DMS53 treated with DMSO at 0.1 percent for 48 hours (cell line): ENCODE measurements around the gene GPR4.
"Not testable (repeated sequence)": the region's sequence is repeated elsewhere in the genome, so short reads cannot be mapped to it uniquely, and the experiment has no call there.

ENCODE experiments used
- DNase-seq: peaks from one replicate; lab custom pipeline; 2025; ENCODE audit not compliant: unreplicated experiment; lab: John Stamatoyannopoulos, UW

GPR4 gene

DNA sequence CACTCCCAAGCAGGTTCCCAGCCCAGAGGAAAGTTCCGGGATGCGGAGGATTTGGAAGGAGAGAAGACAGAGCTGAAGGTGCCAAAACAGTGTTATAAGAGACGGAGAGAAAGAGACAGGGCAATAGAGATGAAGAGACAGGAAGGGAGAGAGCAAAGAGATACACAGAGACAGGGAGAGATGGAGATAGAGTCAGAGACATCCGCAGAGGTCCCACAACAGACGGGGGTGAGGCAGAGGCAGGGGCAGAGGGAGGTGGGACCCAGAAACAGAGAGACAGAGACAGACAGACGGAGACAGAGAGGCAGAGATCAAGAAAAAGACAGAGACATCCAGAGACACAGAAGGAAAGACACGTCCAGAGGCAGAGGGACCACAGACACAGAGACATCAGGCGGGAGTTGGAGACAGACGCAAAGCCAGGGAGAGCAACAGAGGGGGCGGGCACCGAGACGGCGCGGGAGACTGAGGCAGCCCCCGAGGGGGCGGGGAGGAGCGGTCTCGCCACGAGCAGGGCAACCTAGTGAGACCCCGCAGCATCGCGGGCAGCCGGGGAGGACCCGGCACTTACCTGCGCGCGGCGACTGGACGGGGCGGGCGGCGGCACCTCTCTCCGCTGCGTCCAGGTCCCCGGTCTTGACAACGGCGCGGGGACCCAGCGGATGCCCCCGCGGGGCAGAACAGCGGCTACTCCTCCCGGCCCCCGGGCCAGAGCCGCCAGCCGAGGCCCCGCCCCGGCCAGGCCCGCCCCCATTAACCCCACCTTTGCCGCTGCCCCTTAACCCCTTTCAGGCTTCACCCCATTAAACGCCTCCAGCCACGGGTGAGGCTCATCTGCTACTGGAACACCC is at the start of gene GPR4:
TSS of gene GPR4 (minus strand) at position 689 of the 851 bp plus-strand sequence. CDS start 10,346 bp downstream, outside the sequence.
- DNase-seq: no peak

- DNase-seq: no peak
These were observed 48.7 kb upstream of the GPR4 start for GRCh38 chr19:45650722-45651121.

DNA sequence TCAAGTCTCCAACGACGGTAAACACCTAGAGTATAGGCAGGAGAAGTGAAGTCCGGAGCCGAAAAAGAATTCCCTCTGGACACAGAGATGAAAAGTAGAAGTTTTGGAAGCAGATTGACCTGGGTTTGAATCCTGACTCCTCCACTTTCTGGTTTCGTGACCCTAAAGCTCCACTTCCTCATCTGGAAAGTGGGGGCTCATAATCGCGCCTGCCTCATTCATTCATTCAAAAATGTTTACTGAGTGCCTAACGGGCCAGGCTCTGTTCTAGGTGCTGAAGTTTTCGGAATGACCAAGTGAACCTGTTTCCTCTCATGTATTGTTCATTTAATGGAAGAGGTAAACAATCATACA is 44.3 kb upstream of the GPR4 start:
- DNase-seq: no peak

DNA sequence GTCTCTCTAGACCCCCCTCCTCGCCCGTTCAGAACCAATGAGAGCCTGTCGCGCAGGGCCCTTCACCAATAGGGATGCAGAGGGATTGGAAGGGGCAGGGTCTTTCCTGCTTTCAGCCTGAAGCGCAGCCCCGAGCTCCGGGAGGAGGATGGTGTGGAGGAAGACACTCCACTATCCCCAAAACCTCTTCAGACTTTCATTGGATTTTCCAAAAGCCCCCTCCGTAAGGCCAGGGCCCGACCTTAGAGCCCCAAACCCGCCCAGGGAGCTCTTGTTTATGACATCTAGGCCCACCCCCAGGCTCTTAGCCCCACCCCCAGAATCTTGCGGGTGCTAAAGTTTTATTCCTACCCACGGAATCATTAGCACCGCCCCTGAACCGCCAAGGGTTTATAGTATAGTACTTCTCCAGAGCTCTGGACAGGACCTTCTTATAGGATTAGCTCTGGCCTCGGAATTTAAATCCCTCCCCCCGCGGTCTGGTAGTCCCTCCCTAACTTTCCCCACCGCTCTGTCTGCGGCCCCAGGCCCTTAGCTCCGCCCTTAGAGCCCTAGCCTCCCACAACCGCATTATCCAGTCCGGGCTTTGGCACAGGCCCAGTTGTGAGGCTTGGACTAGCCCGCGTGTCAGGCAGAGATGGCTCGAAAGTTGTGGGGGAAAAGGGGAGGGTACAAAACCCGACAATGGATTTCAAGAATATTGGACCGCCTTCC is 43.8 kb upstream of the GPR4 start:
- DNase-seq: peak; percentile 74

DNA sequence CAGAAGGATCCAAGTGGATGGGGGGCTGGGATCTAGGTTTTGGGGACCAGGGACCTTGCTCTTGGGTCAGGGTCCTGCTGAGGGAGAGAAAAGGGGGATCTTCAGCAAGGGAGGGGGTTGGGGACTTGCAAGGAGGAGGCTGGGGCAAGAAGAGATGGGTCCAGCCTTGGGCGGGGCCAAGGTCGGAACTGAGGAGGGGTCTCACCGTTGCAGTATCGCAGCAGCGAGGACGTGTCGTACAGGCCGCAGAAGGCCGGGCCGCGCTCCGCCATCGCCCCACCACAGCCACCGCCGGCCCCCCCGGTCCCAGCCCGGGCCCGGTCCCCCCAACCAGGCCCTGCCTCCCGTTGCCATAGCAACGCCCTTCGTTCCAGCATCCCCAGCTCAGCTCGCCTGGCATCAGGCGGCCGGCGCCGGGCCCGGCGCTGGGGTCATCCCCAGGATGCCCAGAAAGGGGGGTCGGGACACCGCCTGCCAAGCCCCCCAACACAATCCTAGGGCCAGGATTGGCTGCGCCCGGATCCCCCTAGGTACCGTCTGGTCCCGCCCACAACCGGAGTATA is 43.1 kb upstream of the GPR4 start:
- no peak for DNase-seq

DNA sequence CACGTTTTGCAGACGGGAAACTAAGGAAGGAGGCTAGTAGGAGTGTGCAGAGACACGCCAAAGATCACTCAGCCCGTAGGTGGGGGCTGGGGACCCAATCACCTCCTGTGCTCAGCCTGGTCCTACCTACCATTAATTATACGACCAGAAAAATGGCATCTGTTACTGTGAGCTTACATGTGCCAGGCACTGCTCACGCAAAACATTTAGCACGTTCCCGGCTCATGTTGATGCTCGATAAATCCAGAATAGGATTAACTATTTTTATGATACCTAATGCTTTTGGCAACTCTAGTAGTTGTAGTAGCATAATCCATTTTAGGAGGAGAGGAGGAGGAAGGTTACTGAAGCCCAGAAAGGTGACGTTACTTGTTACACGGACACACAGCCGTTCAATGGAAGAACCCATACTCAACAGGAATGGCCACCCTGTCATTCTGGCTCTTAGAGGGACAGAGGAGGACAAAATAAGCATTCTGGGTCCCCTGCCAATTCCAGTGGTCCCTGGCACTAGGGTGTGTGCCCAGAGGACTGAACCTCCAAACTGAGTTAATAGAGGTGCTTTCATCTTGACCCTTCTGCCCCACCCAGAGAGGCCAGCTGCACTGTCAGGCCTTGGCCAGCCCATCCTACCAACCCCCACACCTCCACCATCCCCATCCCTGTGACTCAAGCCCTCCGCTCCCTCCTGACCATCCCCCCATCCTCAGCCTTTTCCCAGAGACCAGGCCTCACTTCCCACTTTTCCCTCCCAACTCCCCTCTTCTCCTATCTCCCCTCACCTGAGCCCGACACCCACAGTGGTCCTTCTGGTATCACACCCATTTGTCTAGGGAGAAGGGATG is 42.1 kb upstream of the GPR4 start:
- no peak for DNase-seq

DNA sequence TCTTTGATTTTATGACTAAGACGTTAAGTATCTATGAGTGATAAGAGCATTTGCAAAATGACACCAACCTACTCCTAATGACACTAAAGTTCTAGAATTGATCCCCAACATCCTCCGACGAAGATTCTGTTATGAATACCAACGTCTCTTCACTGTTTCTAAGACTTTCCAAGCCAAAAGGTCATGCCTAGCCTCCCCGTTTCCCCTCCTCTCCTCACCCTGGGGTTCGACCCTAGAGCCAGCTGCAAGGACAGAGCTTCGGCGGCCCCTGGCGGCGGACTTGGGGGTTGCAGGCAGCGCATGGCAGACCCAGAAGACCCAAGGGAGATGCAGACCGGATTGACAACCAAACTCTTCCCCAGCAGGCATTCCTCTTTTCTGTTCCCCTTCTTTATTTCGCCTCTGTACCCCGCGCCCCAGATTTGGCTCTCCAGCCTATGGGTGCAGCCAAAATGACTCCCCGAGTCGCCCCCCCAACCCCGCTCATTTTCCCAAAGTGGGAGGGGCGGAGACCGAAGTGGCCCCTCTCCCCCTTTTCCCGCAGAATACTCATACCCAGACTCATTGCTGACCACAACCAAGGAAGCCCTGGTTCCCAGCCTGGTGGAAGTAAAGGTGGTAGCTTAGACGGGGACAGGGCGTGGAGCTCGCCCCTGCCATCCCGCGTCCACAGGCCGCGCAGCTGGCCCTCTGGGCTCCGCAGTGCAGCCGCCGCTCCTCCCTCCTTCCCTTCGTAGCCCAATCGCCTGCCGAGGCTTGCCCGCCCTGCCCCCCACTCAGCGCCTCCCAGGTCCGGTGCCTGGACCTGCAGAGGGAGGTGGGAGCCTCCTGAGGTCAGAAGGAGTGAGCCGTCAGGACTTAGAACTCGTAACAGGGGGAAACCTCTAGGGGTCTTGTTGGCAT is 41.3 kb upstream of the GPR4 start:
- peak; percentile 54 for DNase-seq

DNA sequence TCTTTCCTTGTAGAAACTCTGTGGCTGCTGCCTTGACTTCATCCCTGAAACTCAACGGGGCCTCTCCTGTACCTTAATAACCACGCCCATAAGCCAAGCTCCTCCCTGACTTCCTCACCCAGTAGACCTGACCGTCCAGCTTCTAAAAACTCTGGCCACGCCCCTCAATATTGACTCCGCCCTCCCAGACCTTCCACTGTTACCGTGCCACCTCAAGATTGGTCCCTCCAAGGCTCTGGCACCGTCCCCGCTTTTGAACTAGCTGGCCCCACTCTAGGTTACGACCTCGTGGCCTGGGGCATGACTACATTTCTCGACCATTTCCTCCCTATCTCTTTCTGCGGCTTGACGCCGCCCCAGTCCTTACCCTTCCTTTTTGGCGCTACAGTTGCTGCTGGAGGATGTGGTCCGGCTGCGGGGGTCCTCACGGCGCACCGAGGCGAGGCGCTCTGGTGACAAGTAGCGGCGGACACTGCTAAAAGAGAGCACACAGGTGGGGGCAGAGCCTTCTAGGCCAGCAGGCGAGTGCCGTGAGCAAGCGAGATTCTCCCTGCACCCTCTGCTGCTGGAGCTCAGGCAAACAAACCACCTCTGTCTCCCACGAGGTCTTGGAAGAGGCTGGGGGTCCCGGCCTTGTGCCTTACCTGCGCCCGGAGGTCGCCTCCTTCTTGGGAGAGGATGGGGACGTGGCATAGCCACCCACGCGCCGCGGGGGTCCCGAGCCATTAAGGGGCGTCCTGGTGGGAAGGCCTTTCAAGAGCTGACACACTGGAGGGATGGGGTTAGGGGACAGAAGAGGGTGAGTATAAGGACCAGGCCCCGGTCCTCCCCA is 39.5 kb upstream of the GPR4 start:
- peak; percentile 71 for DNase-seq

DNA sequence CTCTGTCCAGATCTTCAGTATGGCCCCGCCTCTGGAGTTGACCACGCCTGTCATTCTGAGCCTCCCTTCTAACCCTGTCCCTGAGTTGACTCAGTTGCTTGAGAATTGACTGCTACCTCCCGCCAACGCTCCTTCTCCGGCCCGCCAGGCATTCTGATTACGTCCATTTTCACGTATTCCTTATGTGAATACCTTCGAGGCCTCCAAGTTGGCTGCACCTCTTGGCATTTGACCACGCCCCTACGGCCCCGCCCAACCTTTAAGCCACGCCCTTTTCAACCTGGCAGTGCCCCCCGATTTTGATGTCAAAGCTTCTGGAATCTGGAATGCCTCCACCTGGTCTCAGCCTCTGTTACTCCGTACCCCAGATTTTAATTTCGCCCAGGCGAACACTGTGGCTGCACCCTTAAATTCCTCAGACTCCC is 38.8 kb upstream of the GPR4 start:
- no peak for DNase-seq

DNA sequence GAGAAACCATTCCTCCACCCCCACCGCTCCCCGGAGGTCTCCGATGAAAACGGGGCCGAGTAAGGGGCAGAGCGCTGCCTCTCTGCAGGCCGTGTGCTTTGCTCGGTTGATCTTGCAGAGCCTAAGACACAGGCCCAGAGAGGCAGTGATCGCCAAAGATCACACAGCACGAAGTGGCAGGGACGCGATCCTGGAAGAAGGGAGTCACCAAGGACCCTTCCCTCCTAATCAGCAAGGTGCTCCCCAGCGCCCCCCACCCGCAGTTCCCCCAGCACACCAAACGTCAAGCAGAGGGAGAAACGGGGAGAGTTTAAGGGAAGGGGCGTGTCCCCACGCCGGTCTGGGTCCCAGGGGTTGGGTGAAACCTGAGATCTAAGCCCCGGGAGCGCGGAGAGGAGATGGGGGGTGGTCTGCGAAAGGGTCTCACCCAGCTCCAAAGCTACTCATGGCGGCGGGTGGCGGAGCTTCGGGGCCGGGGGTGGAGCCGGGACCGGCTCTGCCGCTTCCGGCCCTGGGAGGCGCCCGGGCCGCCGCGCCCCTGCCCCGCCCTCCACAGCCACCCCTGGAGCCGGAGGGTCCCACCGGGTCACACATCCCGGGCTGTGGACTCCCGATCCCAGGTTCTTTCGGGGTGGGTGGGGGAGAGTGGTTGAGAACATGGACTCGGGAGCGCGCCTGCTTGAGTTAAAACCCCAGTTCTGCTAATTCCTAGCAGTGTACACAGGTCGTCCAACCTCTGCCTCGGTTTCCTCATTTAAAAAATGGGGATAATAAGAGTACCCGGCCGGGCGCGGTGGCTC is 37.1 kb upstream of the GPR4 start, which contains the start of gene EML2:
TSS of gene EML2 (minus strand) at position 468 of the 800 bp plus-strand sequence. CDS start at position 447, 21 bp downstream.
- peak; percentile 0 for DNase-seq

DNA sequence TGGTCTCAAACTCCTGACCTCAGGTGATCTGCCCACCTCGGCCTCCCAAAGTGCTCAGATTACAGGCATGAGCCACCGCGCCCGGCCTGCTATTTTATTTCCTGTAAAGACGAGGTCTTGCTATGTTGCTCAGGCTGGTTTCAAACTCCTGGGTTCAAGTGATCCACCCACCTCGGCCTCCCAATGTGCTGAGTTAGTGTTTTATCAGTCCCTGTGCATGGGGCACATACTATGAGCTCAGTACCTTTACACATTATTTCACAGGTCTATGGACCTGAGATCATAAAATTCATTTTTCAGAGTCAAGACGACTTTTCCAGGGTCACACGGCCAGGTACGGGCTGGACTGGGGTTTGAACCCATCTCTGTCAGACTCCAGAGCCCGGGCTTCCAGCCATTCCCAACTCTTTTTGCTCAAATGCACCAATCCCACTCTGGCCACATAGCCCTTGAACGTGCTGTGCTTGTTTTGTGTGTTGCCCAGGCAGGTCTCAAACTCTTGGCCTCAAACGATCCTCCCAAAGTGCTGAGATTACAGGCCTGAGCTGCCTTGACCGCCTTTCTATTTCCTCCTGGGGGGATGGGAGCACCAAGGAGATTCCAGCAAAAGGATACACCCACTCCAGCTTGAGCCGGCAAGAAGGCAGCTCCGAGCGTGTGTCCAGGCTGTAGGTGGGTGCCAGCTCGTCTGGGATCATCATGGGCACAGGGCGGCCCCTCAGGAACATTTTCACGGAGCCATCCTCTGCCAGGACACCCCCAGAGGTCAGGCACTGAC is 36.1 kb upstream of the GPR4 start:
- no peak for DNase-seq

GRCh38 chr19:45636902-45637301 is 34.9 kb upstream of the GPR4 start:
- no peak for DNase-seq

- no peak for DNase-seq
These were observed 34.3 kb upstream of the GPR4 start for GRCh38 chr19:45636275-45636674.

GRCh38 chr19:45632468-45633196 is 30.6 kb upstream of the GPR4 start:
- DNase-seq: peak; percentile 6

GRCh38 chr19:45630463-45630862 is 28.5 kb upstream of the GPR4 start:
- no peak for DNase-seq

- DNase-seq: no peak
These were observed 27.7 kb upstream of the GPR4 start for GRCh38 chr19:45629704-45630103.

- not testable (repeated sequence) for DNase-seq
These were observed 26.2 kb upstream of the GPR4 start for GRCh38 chr19:45628219-45628618.
